Spleen (tissue), 7 donors: ENCODE data around the gene TMEM132C.

ENCODE experiments used
- CTCF ChIP-seq, 11 experiments: fragments of 200-600 bp in 7 of 11; fragments of 450-650 bp in 4 of 11; sonication (generic) in 4 of 11; IDR thresholded peaks in 8 of 11; conservative IDR thresholded peaks in 3 of 11; 1 replicate in 7 of 11; 2 replicates in 4 of 11; pipeline versions ENCODE4 v1.4.0 to v1.8.0; 2016 to 2021; ENCODE audit warnings: antibody characterized with exemption in 11 of 11, inconsistent platforms in 4 of 11, mild to moderate bottlenecking in 1 of 11
- POLR2A ChIP-seq, 3 donors: fragments of 450-650 bp; IDR thresholded peaks; one replicate each; pipeline ENCODE4 v1.5.1; 2017; ENCODE audit warnings: antibody characterized with exemption in 3 of 3, mild to moderate bottlenecking in 1 of 3
- donor health status: DM: no; HTN: no; CAD: no; lungs with moderate emphysema.
- donor health status: DM: no; HTN: no; CAD: no.
- donor health status: DM: no; HTN: no; CAD: no.

- TF ChIP-seq CTCF (IDR thresholded peaks at IDR 0.05 in 8 of 11, conservative IDR thresholded peaks at IDR 0.05 in 3 of 11) (no peak), POLR2A (IDR thresholded peaks at IDR 0.05) (no peak)
Observed at GRCh38 chr12:128680555-128680954, 413.6 kb downstream of the TMEM132C start.
